Measurements from ENCODE around the gene BYSL. TPM values are rescaled to one million over a fixed set of nuclear protein-coding genes. Genes with fewer than 3 reads are reported as not detected.
"Not testable (repeated sequence)": the region's sequence is repeated elsewhere in the genome, so short reads cannot be mapped to it uniquely, and the experiment has no call there.

The BYSL gene
- total and polyA plus RNA-seq, 7 experiments from 2014 or later = 3.9 to 35.7 (median 6.6) TPM

- Histone ChIP-seq H3K4me3 (ENCODE audit: low read length) (peak within 1 kb of the TSS; percentile 68), H3K4me1 (ENCODE audit: control insufficient read depth in 2 of 2, insufficient read depth in 2 of 2, low read length in 2 of 2) (peaks cover 51 to 68% of the 10 kb centered on the region in 2 donors), H3K9me3 (ENCODE audit: control insufficient read depth in 2 of 3, low read length in 3 of 3) (no peaks in the 10 kb centered on the region), H3K27me3 (ENCODE audit: control insufficient read depth in 2 of 2, insufficient read depth in 2 of 2, low read length in 2 of 2) (no peaks in the 10 kb centered on the region), H3K27ac (ENCODE audit: low read depth, low read length) (peak within 1 kb of the TSS; percentile 76), H3K36me3 (ENCODE audit: control insufficient read depth in 2 of 3, insufficient read depth in 3 of 3, low read length in 3 of 3) (peaks cover 4 to 20% (median 7%) of the 10 kb centered on the region in 3 experiments)
- POLR2A ChIA-PET = interaction anchor here (0.6 to 11.8 kb wide), 8 partner anchors 9 to 104 kb away, joined by 3 to 180 read pairs (median 3); partner anchors contain the start of genes BYSL and TAF8
- intact Hi-C loops (cut with micrococcal nuclease) = loop anchor here (1.0 to 5.0 kb wide), 8 partner anchors 15 to 621 kb away; partner anchors contain the start of genes USP49 (in 2 of the 2), BYSL (in 1 of the 2), MED20 (in 1 of the 2) and PRICKLE4 (in 1 of the 2)
- peak; percentile 86 for ATAC-seq
- Mint-ChIP-seq H3K4me1 (peaks cover 40 to 83% (median 69%) of the 10 kb centered on the region in 7 donors), H3K27ac (peak within 1 kb of the TSS; percentile 90 to 96 (median 94)), H3K27me3 (no peaks in the 10 kb centered on the region), H3K4me3 (peak within 1 kb of the TSS; percentile 91 to 100 (median 93)), H3K9me3 (peaks cover 0 to 9% (median 0%) of the 10 kb centered on the region in 11 donors), H3K36me3 (peaks cover 0 to 43% (median 2%) of the 10 kb centered on the region in 5 donors)
- CTCF ChIA-PET = interaction anchor here (1.1 to 1.2 kb wide), 2 partner anchors 103 to 104 kb away, joined by 3 to 6 read pairs; no protein-coding TSS in a partner anchor
- peak; percentile 63 to 93 (median 76) for DNase-seq
These were observed 20.2 kb downstream of the BYSL start, which contains the start of gene CCND3 for GRCh38 chr6:41941280-41942066. CCND3 (minus strand) TSS chr6:41941808; CDS start chr6:41941649, 159 bp downstream.

GRCh38 chr6:41942067-41942851 lies 21.0 kb downstream of the BYSL start:
- intact Hi-C loops (cut with micrococcal nuclease) = loop anchor here (1.0 to 5.0 kb wide), 3 partner anchors 35 to 620 kb away; partner anchors contain the start of gene UBR2 (in 1 of the 2)
- POLR2A ChIA-PET = interaction anchor here (0.5 to 11.8 kb wide), 9 partner anchors 11 to 103 kb away, joined by 3 to 180 read pairs (median 3); partner anchors contain the start of genes BYSL and TAF8
- DNase-seq = peak in 3 of 9 donors; percentile 34 to 46 (median 35)
- H3K9me3 Mint-ChIP-seq = peaks cover 0 to 9% (median 0%) of the 10 kb centered on the region in 11 donors
- H3K4me3 Mint-ChIP-seq = peak overlapping the region; percentile 79 to 96 (median 92)
- Histone ChIP-seq H3K4me3 (ENCODE audit: low read length) (peak overlapping the region; percentile 68), H3K27ac (ENCODE audit: low read depth, low read length) (peak overlapping the region; percentile 66), H3K36me3 (ENCODE audit: control insufficient read depth in 2 of 3, insufficient read depth in 3 of 3, low read length in 3 of 3) (peaks cover 0 to 13% (median 0%) of the 10 kb centered on the region in 3 experiments), H3K4me1 (ENCODE audit: control insufficient read depth in 2 of 2, insufficient read depth in 2 of 2, low read length in 2 of 2) (peaks cover 43 to 61% of the 10 kb centered on the region in 2 donors), H3K27me3 (ENCODE audit: control insufficient read depth in 2 of 2, insufficient read depth in 2 of 2, low read length in 2 of 2) (no peaks in the 10 kb centered on the region), H3K9me3 (ENCODE audit: control insufficient read depth in 2 of 3, low read length in 3 of 3) (no peaks in the 10 kb centered on the region)
- H3K4me1 Mint-ChIP-seq = peaks cover 36 to 80% (median 67%) of the 10 kb centered on the region in 7 donors
- H3K36me3 Mint-ChIP-seq = peaks cover 0 to 37% (median 1%) of the 10 kb centered on the region in 5 donors
- CTCF ChIA-PET = interaction anchor here (0.6 to 1.2 kb wide), 4 partner anchors 21 to 104 kb away, joined by 3 to 6 read pairs (median 3); no protein-coding TSS in a partner anchor
- H3K27me3 Mint-ChIP-seq = no peaks in the 10 kb centered on the region
- H3K27ac Mint-ChIP-seq = peak overlapping the region; percentile 83 to 95 (median 92)
- ATAC-seq = peak; percentile 12

- Mint-ChIP-seq H3K4me3 (peak overlapping the region in 8 of 10 donors; percentile 79 to 95 (median 92)), H3K36me3 (peaks cover 5 to 37% (median 6%) of the 10 kb centered on the region in 5 donors)
These were observed 21.6 kb downstream of the BYSL start for GRCh38 chr6:41942882-41943281.

GRCh38 chr6:41943456-41943855 lies 22.2 kb downstream of the BYSL start:
- CTCF ChIA-PET = interaction anchor here (0.7 to 1.2 kb wide), 2 partner anchors 96 to 930 kb away, joined by 4 read pairs; no protein-coding TSS in a partner anchor
- Histone ChIP-seq H3K27me3 (ENCODE audit: control insufficient read depth in 2 of 2, insufficient read depth in 2 of 2, low read length in 2 of 2) (no peaks in the 10 kb centered on the region), H3K4me3 (ENCODE audit: low read length) (no peak overlapping the region), H3K9me3 (ENCODE audit: control insufficient read depth in 2 of 3, low read length in 3 of 3) (no peaks in the 10 kb centered on the region), H3K27ac (ENCODE audit: low read depth, low read length) (peak overlapping the region; percentile 40), H3K36me3 (ENCODE audit: control insufficient read depth in 2 of 3, insufficient read depth in 3 of 3, low read length in 3 of 3) (peaks cover 0 to 12% (median 0%) of the 10 kb centered on the region in 3 experiments), H3K4me1 (ENCODE audit: control insufficient read depth in 2 of 2, insufficient read depth in 2 of 2, low read length in 2 of 2) (peaks cover 31 to 56% of the 10 kb centered on the region in 2 donors)
- Mint-ChIP-seq H3K4me3 (no peak overlapping the region), H3K27ac (peak overlapping the region in 4 of 9 donors; percentile 0 to 84 (median 67)), H3K9me3 (peaks cover 0 to 9% (median 0%) of the 10 kb centered on the region in 11 donors), H3K4me1 (peaks cover 33 to 79% (median 66%) of the 10 kb centered on the region in 7 donors), H3K27me3 (no peaks in the 10 kb centered on the region), H3K36me3 (peaks cover 6 to 33% (median 10%) of the 10 kb centered on the region in 5 donors)
- POLR2A ChIA-PET = interaction anchor here (1.5 to 11.8 kb wide), 2 partner anchors 14 to 102 kb away, joined by 5 to 180 read pairs; partner anchors contain the start of gene TAF8
- ATAC-seq (no peak), DNase-seq (no peak)
- intact Hi-C loops (cut with micrococcal nuclease) = loop anchor here in 1 of 2 donors (5.0 kb wide), 2 partner anchors 34 to 619 kb away; partner anchors contain the start of gene UBR2

More at GRCh38 chr6:41942882-41943281, 21.6 kb downstream of the BYSL start:
- not testable (repeated sequence) for ATAC-seq; H3K27me3 Mint-ChIP-seq; DNase-seq; H3K27me3 ChIP-seq (ENCODE audit: control insufficient read depth in 2 of 2, insufficient read depth in 2 of 2, low read length in 2 of 2); H3K4me3 ChIP-seq (ENCODE audit: low read length); H3K9me3 Mint-ChIP-seq; H3K9me3 ChIP-seq (ENCODE audit: control insufficient read depth in 2 of 3, low read length in 3 of 3)
- H3K27ac Mint-ChIP-seq = peak overlapping the region in 8 of 9 donors; percentile 83 to 95 (median 92)
- peaks cover 35 to 80% (median 67%) of the 10 kb centered on the region in 7 donors for H3K4me1 Mint-ChIP-seq
- intact Hi-C loops (cut with micrococcal nuclease) = loop anchor here (1.0 to 5.0 kb wide), 3 partner anchors 34 to 619 kb away; partner anchors contain the start of gene UBR2 (in 1 of the 2)
- peaks cover 0 to 12% (median 0%) of the 10 kb centered on the region in 3 experiments for H3K36me3 ChIP-seq (ENCODE audit: control insufficient read depth in 2 of 3, insufficient read depth in 3 of 3, low read length in 3 of 3)
- ChIA-PET CTCF (interaction anchor here (0.6 to 1.2 kb wide), 3 partner anchors 21 to 102 kb away, joined by 3 to 6 read pairs (median 3); no protein-coding TSS in a partner anchor), POLR2A (interaction anchor here (0.5 to 11.8 kb wide), 5 partner anchors 12 to 102 kb away, joined by 3 to 180 read pairs (median 3); partner anchors contain the start of genes BYSL and TAF8)
- H3K27ac ChIP-seq (ENCODE audit: low read depth, low read length) = peak overlapping the region; percentile 66
- peaks cover 37 to 61% of the 10 kb centered on the region in 2 donors for H3K4me1 ChIP-seq (ENCODE audit: control insufficient read depth in 2 of 2, insufficient read depth in 2 of 2, low read length in 2 of 2)

- no peaks in the 10 kb centered on the region for H3K27me3 ChIP-seq (ENCODE audit: control insufficient read depth in 2 of 2, insufficient read depth in 2 of 2, low read length in 2 of 2)
- peaks cover 0 to 27% (median 0%) of the 10 kb centered on the region in 3 experiments for H3K36me3 ChIP-seq (ENCODE audit: control insufficient read depth in 2 of 3, insufficient read depth in 3 of 3, low read length in 3 of 3)
- Mint-ChIP-seq H3K9me3 (no peaks in the 10 kb centered on the region), H3K27me3 (no peaks in the 10 kb centered on the region), H3K27ac (peak overlapping the region in 8 of 9 donors; percentile 22 to 95 (median 80)), H3K4me3 (peak overlapping the region in 6 of 10 donors; percentile 4 to 42 (median 28)), H3K4me1 (peaks cover 9 to 73% (median 56%) of the 10 kb centered on the region in 7 donors), H3K36me3 (peaks cover 12 to 28% (median 16%) of the 10 kb centered on the region in 5 donors)
- ATAC-seq (no peak), DNase-seq (no peak)
- ChIA-PET POLR2A (interaction anchor here (3.1 kb wide), 1 partner anchor 9 kb away, joined by 14 read pairs; no protein-coding TSS in a partner anchor), CTCF (no interaction called here)
- peak overlapping the region; percentile 6 for H3K27ac ChIP-seq (ENCODE audit: low read depth, low read length)
- H3K4me1 ChIP-seq (ENCODE audit: control insufficient read depth in 2 of 2, insufficient read depth in 2 of 2, low read length in 2 of 2) = peaks cover 0 to 25% of the 10 kb centered on the region in 2 donors
- no peak overlapping the region for H3K4me3 ChIP-seq (ENCODE audit: low read length)
- no peaks in the 10 kb centered on the region for H3K9me3 ChIP-seq (ENCODE audit: control insufficient read depth in 2 of 3, low read length in 3 of 3)
- intact Hi-C loops (cut with micrococcal nuclease) = no loop called here
These were observed 26.4 kb downstream of the BYSL start for GRCh38 chr6:41947581-41948220.

All from naive thymus-derived CD4-positive, alpha-beta T cell (primary cell).